ENCODE measurements around the gene SPATA25.
"Not testable (repeated sequence)": the region's sequence is repeated elsewhere in the genome, so short reads cannot be mapped to it uniquely, and the experiment has no call there.

The SPATA25 gene

DNA sequence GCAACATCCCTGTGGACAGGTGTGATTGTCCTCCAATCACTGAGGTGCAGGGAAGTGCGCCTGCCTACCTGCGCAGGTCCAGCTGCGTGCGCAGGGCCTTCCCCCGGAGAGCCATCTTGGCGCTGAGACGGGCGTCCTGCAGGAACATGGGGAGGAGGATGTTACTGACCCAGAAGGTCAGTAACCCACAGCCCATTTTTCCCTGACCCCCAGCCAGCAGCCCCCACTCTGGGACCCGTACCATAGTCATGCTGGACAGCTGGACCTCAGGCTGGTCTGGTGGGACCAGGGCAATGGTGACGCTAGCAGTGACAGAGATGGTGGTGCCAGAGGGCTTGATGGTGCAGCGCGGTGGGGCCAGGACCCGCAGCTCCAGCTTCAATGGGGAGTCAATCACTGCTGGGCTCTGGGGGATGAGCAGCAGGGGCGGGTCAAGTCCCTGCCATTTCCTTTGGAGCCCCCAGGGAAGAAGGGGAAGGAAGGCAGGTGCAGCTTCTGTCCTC lies 14.8 kb upstream of the SPATA25 start:
- DNase-seq (ENCODE audit: low read depth): no peak
- TF ChIP-seq, protein P1, sequence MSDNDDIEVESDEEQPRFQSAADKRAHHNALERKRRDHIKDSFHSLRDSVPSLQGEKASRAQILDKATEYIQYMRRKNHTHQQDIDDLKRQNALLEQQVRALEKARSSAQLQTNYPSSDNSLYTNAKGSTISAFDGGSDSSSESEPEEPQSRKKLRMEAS (IDR thresholded peaks at IDR 0.05; ENCODE audit: low read depth, low read length): no peak
- TF ChIP-seq MYC (IDR thresholded peaks at IDR 0.05; ENCODE audit: low read depth, low read length): no peak
- TF ChIP-seq, protein P2, sequence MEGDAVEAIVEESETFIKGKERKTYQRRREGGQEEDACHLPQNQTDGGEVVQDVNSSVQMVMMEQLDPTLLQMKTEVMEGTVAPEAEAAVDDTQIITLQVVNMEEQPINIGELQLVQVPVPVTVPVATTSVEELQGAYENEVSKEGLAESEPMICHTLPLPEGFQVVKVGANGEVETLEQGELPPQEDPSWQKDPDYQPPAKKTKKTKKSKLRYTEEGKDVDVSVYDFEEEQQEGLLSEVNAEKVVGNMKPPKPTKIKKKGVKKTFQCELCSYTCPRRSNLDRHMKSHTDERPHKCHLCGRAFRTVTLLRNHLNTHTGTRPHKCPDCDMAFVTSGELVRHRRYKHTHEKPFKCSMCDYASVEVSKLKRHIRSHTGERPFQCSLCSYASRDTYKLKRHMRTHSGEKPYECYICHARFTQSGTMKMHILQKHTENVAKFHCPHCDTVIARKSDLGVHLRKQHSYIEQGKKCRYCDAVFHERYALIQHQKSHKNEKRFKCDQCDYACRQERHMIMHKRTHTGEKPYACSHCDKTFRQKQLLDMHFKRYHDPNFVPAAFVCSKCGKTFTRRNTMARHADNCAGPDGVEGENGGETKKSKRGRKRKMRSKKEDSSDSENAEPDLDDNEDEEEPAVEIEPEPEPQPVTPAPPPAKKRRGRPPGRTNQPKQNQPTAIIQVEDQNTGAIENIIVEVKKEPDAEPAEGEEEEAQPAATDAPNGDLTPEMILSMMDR (IDR thresholded peaks at IDR 0.05; ENCODE audit: low read depth, low read length): no peak
- no peak for TF ChIP-seq POLR2A (IDR thresholded peaks at IDR 0.05; ENCODE audit: extremely low read depth, insufficient read length)
- no peak overlapping the region for H3K4me3 ChIP-seq (ENCODE audit: low read depth, low read length)

DNA sequence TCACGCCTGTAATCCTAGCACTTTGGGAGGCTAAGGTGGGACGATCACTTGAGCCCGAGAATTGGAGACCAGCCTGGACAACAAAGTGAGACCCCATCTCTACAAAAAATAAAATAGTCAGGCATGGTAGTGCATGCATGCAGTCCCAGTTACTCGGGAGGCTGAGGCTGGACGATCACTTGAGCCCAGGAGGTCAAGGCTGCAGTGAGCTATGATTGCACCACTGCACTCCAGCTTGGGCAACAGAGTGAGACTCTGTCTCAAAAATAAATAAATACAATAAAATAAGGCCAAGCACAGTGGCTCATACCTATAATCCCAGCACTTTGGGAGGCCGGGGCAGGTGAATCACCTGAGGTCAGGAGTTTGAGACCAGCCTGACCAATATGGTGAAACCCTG lies 13.9 kb upstream of the SPATA25 start:
- DNase-seq (ENCODE audit: low read depth): not testable (repeated sequence)

DNA sequence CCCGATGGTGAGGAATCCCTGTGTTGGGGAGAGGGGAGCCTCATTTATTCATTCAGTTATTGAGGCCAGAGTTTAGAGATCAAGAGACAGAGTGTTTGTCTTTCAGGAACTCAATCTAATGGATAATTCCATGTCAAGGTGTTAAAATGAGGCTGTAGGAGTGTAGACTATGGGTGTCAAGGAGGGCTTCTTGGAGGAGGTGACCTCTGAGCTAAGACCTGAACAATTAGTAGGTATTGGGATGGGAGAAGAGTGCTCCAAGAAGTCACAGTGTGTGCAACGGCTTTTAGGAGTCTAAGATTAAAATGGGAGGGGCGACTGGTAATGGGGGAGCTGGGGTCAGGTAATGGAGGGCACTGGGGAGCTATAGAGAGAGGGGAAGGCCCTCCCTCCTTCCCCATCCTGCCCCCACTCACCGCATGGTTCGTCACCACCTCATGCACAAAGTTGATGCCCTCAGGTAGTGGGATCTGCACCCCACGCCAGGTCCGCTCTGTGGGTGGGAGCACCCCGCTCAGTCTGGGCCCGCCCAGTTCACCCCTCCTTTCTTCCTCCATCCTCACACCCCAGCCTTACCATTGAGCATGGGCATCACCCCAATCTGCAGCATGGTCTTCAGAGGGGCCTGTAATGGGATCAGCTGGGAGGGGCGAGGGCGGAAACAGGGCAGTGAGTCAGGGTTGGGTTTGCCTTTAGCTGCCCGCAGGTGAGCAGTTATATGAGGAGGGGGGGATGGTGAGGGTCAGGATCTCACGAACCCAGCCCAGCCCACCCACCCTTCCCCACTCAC lies 11.8 kb upstream of the SPATA25 start:
- H3K4me3 ChIP-seq (ENCODE audit: low read depth, low read length): no peak overlapping the region
- DNase-seq (ENCODE audit: low read depth): no peak
- TF ChIP-seq, protein P1 (IDR thresholded peaks at IDR 0.05; ENCODE audit: low read depth, low read length): no peak
- TF ChIP-seq POLR2A (IDR thresholded peaks at IDR 0.05; ENCODE audit: extremely low read depth, insufficient read length) (no peak), MYC (IDR thresholded peaks at IDR 0.05; ENCODE audit: low read depth, low read length) (no peak)
- TF ChIP-seq, protein P2 (IDR thresholded peaks at IDR 0.05; ENCODE audit: low read depth, low read length): no peak

More for the DNA sequence above, 13.9 kb upstream of the SPATA25 start:
- H3K4me3 ChIP-seq (ENCODE audit: low read depth, low read length): not testable (repeated sequence)

DNA sequence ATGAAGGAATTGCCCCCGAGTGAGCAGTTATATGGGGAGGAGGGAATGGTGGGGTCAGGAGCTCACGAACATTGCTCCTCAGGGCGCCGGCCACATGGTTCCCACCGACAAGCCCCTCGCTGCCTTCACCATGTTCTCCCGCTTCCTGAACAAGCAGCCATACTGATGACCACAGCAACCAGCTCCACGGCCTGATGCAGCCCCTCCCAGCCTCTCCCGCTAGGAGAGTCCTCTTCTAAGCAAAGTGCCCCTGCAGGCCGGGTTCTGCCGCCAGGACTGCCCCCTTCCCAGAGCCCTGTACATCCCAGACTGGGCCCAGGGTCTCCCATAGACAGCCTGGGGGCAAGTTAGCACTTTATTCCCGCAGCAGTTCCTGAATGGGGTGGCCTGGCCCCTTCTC lies 10.9 kb upstream of the SPATA25 start:
- no peak for TF ChIP-seq POLR2A (IDR thresholded peaks at IDR 0.05; ENCODE audit: extremely low read depth, insufficient read length)
- TF ChIP-seq, protein P2 (IDR thresholded peaks at IDR 0.05; ENCODE audit: low read depth, low read length): no peak
- TF ChIP-seq, protein P1 (IDR thresholded peaks at IDR 0.05; ENCODE audit: low read depth, low read length): no peak
- TF ChIP-seq MYC (IDR thresholded peaks at IDR 0.05; ENCODE audit: low read depth, low read length): no peak
- no peak for DNase-seq (ENCODE audit: low read depth)
- H3K4me3 ChIP-seq (ENCODE audit: low read depth, low read length): no peak overlapping the region

DNA sequence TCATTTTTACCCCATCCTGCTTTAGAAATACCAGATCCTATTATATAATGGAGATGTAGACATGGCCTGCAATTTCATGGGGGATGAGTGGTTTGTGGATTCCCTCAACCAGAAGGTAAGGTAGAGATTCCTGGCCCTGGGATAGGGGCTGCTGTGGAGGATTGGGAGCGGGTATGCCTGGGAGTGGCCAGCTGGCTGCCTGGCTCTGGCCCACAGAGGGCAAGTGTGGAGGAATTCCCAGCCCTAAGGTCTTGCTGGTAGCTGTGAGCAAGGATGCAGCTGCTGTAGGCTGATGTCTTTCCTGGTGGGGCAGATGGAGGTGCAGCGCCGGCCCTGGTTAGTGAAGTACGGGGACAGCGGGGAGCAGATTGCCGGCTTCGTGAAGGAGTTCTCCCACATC lies 10.3 kb upstream of the SPATA25 start:
- TF ChIP-seq MYC (IDR thresholded peaks at IDR 0.05; ENCODE audit: low read depth, low read length) (no peak), POLR2A (IDR thresholded peaks at IDR 0.05; ENCODE audit: extremely low read depth, insufficient read length) (no peak)
- TF ChIP-seq, protein P1 (IDR thresholded peaks at IDR 0.05; ENCODE audit: low read depth, low read length): no peak
- TF ChIP-seq, protein P2 (IDR thresholded peaks at IDR 0.05; ENCODE audit: low read depth, low read length): no peak
- H3K4me3 ChIP-seq (ENCODE audit: low read depth, low read length): no peak overlapping the region
- DNase-seq (ENCODE audit: low read depth): no peak

DNA sequence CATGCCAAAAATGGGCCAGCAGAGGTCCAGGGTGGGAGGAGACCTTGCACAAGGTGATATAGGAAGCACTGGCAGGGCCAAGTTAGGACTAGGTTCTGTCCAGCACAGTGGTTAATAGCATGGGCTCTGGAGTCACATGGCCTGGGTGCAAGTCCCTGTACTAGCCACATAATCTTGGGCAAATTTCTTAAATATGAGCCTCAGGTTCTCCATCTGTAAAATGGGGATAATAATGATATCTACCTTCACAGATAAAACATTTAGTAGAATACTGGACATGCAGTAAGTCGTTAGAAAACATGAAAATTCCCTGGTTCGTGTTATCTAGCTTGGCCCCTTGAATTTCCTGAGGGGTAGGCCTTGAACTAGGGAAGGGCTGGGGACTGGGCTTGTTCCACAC lies 9.9 kb upstream of the SPATA25 start:
- TF ChIP-seq, protein P2 (IDR thresholded peaks at IDR 0.05; ENCODE audit: low read depth, low read length): no peak
- TF ChIP-seq, protein P1 (IDR thresholded peaks at IDR 0.05; ENCODE audit: low read depth, low read length): no peak
- TF ChIP-seq MYC (IDR thresholded peaks at IDR 0.05; ENCODE audit: low read depth, low read length) (no peak), POLR2A (IDR thresholded peaks at IDR 0.05; ENCODE audit: extremely low read depth, insufficient read length) (no peak)
- no peak overlapping the region for H3K4me3 ChIP-seq (ENCODE audit: low read depth, low read length)
- DNase-seq (ENCODE audit: low read depth): no peak

Measured in NB4 (cell line).